Stomach smooth muscle (tissue), 2 donors: ENCODE measurements around the gene STX7.

Experiments
- H3K27ac ChIP-seq: one replicate; pipeline ENCODE4 v1.7.0; 2013; ENCODE audit warnings: mild to moderate bottlenecking, low read length, inconsistent platforms
- H3K27me3 ChIP-seq, 2 donors: one replicate each; pipeline ENCODE4 v1.7.0; 2013; ENCODE audit warnings: low read length in 2 of 2; ENCODE audit not compliant: insufficient read depth in 2 of 2, control insufficient read depth in 1 of 2
- H3K36me3 ChIP-seq, 2 donors: one replicate each; pipeline ENCODE4 v1.7.0; 2013; ENCODE audit warnings: low read length in 2 of 2; ENCODE audit not compliant: control insufficient read depth in 2 of 2, insufficient read depth in 2 of 2
- H3K4me1 ChIP-seq: one replicate; pipeline ENCODE4 v1.7.0; 2013; ENCODE audit warnings: low read length; ENCODE audit not compliant: control insufficient read depth, insufficient read depth
- H3K4me3 ChIP-seq, 2 donors: one replicate each; pipeline ENCODE4 v1.7.0; 2013; ENCODE audit warnings: low read length in 2 of 2
- H3K9ac ChIP-seq, 2 donors: one replicate each; pipeline ENCODE4 v1.7.0; 2013; ENCODE audit warnings: low read length in 2 of 2, mild to moderate bottlenecking in 1 of 2
- H3K9me3 ChIP-seq, 2 donors: one replicate each; pipeline ENCODE4 v1.7.0; 2013; ENCODE audit warnings: low read length in 2 of 2; ENCODE audit not compliant: control insufficient read depth in 2 of 2
- donor health status: healthy.
- donor health status: Pancreatic carcinoma.

The STX7 gene

GRCh38 chr6:132527791-132528190, 14.9 kb upstream of the STX7 start:
- Histone ChIP-seq H3K9me3 (no peaks in the 10 kb centered on the region), H3K27me3 (no peaks in the 10 kb centered on the region), H3K9ac (no peak overlapping the region), H3K36me3 (no peaks in the 10 kb centered on the region), H3K4me1 (no peaks in the 10 kb centered on the region), H3K4me3 (no peak overlapping the region), H3K27ac (no peak overlapping the region)

- Histone ChIP-seq H3K4me3 (no peak overlapping the region), H3K27me3 (no peaks in the 10 kb centered on the region), H3K9ac (no peak overlapping the region), H3K36me3 (no peaks in the 10 kb centered on the region), H3K27ac (no peak overlapping the region), H3K9me3 (no peaks in the 10 kb centered on the region), H3K4me1 (no peaks in the 10 kb centered on the region)
These were observed 13.5 kb upstream of the STX7 start for GRCh38 chr6:132526461-132526860.

- H3K4me3 ChIP-seq: no peak overlapping the region
- no peak overlapping the region for H3K9ac ChIP-seq
- no peak overlapping the region for H3K27ac ChIP-seq
- no peaks in the 10 kb centered on the region for H3K36me3 ChIP-seq
- no peaks in the 10 kb centered on the region for H3K9me3 ChIP-seq
- H3K4me1 ChIP-seq: no peaks in the 10 kb centered on the region
- H3K27me3 ChIP-seq: no peaks in the 10 kb centered on the region
These were observed 12.9 kb upstream of the STX7 start for GRCh38 chr6:132525866-132526265.

GRCh38 chr6:132524646-132525045, 11.7 kb upstream of the STX7 start:
- Histone ChIP-seq H3K27me3 (no peaks in the 10 kb centered on the region), H3K27ac (no peak overlapping the region), H3K9me3 (no peaks in the 10 kb centered on the region), H3K4me1 (no peaks in the 10 kb centered on the region), H3K4me3 (no peak overlapping the region), H3K9ac (no peak overlapping the region), H3K36me3 (no peaks in the 10 kb centered on the region)

GRCh38 chr6:132520953-132521352, 8.0 kb upstream of the STX7 start:
- no peaks in the 10 kb centered on the region for H3K27me3 ChIP-seq
- H3K9ac ChIP-seq: no peak overlapping the region
- no peak overlapping the region for H3K4me3 ChIP-seq
- no peaks in the 10 kb centered on the region for H3K4me1 ChIP-seq
- H3K36me3 ChIP-seq: no peaks in the 10 kb centered on the region
- H3K9me3 ChIP-seq: no peaks in the 10 kb centered on the region
- H3K27ac ChIP-seq: no peak overlapping the region

- Histone ChIP-seq H3K9me3 (no peaks in the 10 kb centered on the region), H3K27ac (no peak overlapping the region), H3K9ac (no peak overlapping the region)
These were observed 2.5 kb upstream of the STX7 start for GRCh38 chr6:132515386-132515785.

GRCh38 chr6:132513831-132514545, 1.1 kb upstream of the STX7 start:
- Histone ChIP-seq H3K27ac (no peak overlapping the region), H3K9me3 (no peaks in the 10 kb centered on the region), H3K4me1 (no peaks in the 10 kb centered on the region), H3K36me3 (no peaks in the 10 kb centered on the region), H3K4me3 (peak overlapping the region; percentile 88 to 90), H3K9ac (no peak overlapping the region), H3K27me3 (no peaks in the 10 kb centered on the region)

More at GRCh38 chr6:132515386-132515785, 2.5 kb upstream of the STX7 start:
- H3K4me3 ChIP-seq: no peak overlapping the region
- no peaks in the 10 kb centered on the region for H3K36me3 ChIP-seq
- no peaks in the 10 kb centered on the region for H3K27me3 ChIP-seq
- no peaks in the 10 kb centered on the region for H3K4me1 ChIP-seq

- no peaks in the 10 kb centered on the region for H3K36me3 ChIP-seq
- H3K9ac ChIP-seq: peak overlapping the region; percentile 72
These were observed 626 bp downstream of the STX7 start for GRCh38 chr6:132512342-132512637.

GRCh38 chr6:132511831-132512220, 1.1 kb downstream of the STX7 start:
- no peaks in the 10 kb centered on the region for H3K4me1 ChIP-seq
- H3K27ac ChIP-seq: no peak overlapping the region
- no peaks in the 10 kb centered on the region for H3K27me3 ChIP-seq
- H3K4me3 ChIP-seq: peak overlapping the region in 1 of 2 donors; percentile 88
- H3K36me3 ChIP-seq: no peaks in the 10 kb centered on the region
- no peak overlapping the region for H3K9ac ChIP-seq
- H3K9me3 ChIP-seq: no peaks in the 10 kb centered on the region

More at GRCh38 chr6:132512342-132512637, 626 bp downstream of the STX7 start:
- no peak overlapping the region for H3K27ac ChIP-seq
- H3K27me3 ChIP-seq: no peaks in the 10 kb centered on the region
- H3K4me1 ChIP-seq: no peaks in the 10 kb centered on the region
- peak overlapping the region; percentile 88 to 90 for H3K4me3 ChIP-seq
- no peaks in the 10 kb centered on the region for H3K9me3 ChIP-seq

GRCh38 chr6:132511210-132511830, 1.6 kb downstream of the STX7 start:
- Histone ChIP-seq H3K4me1 (no peaks in the 10 kb centered on the region), H3K4me3 (peak overlapping the region; percentile 4 to 88), H3K9me3 (no peaks in the 10 kb centered on the region), H3K27me3 (no peaks in the 10 kb centered on the region), H3K9ac (no peak overlapping the region), H3K36me3 (no peaks in the 10 kb centered on the region), H3K27ac (no peak overlapping the region)
